Hematopoietic multipotent progenitor cell treated with erythropoietin and hydrocortisone succinate and interleukin-3 and kit ligand, for 15 days (in vitro differentiated cells): Measurements from ENCODE around the gene CDKAL1.

Source experiments
- DNase-seq: peaks from one replicate; pipeline ENCODE4 v3.0.0-alpha.2; 2015; ENCODE audit warnings: low spot score

The CDKAL1 gene

DNA sequence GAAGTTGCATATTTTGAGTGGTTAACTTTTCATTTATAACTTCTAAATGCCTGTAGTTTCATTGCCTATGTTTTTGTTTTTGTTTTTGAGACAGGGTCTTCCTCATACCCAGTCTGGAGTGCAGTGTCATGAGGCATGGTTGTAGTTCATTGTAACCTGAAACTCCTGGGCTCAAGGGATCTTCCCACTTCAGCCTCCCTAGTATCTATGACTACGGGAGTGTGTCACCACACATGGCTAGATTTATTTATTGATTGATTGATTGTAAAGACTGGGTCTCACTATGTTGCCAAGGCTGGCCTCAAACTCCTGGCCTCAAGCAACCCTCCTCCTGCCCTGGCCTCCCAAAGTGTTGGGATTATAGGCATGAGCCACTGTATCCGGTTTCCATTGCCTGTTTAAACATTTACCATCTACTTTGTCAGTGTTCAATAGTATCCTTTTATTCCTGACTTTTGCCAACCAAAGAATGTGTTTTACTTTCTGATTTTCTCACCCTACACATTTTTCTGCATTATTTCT lies 144.6 kb downstream of the CDKAL1 start:
- DNase-seq, result no peak

DNA sequence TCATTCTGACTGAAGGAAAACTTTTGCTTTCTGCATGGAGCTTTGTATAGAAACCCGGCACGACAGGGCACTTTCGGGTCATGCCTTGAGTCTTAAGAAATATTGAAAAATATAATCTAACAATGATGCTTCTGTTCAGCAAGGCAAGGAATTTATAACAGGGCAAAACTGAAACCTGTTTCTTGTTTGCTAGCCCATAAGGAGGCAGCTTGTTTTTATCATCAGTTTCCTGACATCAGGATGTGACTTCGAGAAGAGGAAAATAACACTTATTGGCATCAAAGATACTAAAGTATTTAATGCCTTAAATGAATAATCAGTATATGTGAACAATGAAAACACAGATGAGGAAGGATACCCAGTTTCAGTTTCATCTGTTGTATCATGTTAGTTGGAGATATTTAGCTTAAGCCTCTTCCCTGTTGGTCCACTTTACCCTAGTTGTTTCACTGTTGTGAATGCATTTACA lies 146.5 kb downstream of the CDKAL1 start:
- DNase-seq, result no peak

DNA sequence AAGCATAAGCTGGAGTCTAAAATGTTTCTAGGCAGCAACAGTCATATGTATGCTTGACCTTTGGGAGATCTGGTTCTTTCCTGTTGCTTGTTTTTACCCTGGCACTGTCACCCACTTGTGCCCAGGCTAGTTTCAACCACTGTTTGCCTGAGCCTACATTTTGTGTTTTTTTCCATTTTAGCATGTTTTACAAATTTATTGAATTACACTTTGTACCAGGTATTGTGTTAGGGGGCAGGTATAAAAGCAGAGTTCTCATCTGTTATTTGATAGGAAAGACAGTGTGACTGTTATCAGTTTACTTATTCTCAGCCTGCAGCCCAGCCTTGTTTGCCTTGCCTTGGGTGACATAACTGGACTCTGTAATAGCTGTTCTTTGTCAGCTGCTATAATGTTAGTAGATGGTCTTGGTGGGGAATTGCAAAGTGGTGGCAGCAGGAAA lies 147.0 kb downstream of the CDKAL1 start:
- DNase-seq, result no peak

DNA sequence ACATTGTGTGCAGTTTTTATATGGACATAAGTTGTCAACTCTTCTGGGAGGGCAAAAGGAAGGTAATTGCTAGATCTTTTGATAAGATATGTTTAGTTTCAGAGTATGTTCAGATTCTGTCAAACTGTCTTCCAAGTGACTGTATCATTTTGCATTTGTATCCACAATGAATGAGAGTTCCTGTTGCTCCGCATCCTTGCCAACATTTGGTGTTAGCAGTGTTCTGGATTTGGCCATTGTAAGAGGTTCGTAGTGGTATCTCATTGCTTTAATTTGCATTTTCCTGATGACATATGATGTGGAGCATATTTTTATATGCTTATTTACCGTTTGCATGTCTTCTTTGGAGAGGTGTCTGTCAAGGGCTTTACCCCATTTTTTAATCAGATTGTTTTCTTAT lies 150.2 kb downstream of the CDKAL1 start:
- DNase-seq, result no peak

DNA sequence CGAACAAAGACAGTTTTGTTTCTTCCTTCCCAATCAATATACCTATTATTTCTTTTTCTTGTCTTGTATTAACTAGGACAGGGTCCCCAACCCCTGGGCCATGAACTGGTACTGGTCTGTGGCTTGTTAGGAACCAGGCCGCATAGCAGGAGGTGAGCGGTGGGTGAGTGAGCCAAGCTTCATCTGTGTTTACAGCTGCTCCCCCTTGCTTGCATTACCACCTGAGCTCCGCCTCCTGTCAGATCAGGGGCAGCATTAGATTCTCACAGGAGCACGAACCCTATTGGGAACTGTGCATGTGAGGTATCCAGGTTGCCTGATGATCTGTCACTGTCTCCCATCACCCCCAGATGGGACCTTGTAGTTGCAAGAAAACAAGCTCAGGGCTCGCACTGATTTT lies 151.9 kb downstream of the CDKAL1 start:
- no peak for DNase-seq

DNA sequence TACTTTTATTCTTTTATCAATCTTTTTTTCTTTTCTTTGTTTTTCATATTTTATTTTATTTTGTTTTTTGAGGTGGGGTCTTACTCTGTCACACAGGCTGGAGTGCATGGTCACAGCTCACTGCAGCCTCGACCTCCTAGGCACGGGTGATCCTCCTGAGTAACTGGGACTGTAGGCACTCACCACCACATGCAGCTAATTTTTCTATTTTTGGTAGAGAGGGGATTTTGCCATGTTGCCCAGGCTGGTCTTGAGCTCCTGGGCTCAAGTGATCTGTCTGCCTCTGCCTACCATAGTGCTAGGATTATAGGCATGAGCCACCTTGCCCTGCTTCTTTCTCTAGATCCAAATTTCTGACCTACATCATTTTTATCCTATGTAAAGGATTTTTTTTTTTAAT lies 153.2 kb downstream of the CDKAL1 start:
- no peak for DNase-seq

DNA sequence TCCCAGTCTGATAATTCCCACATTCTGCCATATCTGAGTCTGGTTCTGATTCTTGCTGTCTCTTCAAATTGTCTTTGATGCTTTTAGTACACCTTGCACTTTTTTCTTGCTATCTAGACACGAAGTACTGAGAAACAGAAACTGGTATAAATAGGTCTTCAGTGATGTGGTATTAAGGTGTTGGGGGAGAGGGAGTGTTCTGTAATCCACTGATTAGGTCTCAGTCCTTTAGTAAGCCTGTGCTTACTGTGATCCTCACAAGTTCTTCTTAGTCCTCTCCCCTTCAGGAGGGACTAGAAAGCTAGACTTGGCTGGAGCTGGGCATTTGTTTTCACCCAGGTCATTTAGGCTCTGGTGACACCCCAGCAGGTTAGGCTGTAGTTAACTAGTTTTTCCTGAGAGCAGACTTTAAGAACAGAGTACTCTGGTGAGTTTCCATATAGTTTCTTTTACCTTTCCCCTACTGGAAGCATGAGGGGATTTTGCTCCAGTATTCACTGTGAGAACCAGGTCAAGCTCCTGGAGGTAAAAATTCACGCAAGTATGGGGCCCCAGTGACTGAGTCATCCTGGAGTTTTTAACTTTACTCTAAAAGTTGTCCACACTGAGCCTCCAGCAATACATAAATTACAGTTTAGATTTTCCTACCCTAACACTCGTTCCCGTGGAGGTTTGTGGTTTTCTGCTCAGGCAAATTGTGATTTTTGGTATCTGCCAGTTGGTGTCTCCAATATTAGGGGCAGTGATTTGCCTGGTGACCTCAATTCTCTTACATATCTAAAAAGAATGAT lies 154.6 kb downstream of the CDKAL1 start:
- DNase-seq, result no peak

DNA sequence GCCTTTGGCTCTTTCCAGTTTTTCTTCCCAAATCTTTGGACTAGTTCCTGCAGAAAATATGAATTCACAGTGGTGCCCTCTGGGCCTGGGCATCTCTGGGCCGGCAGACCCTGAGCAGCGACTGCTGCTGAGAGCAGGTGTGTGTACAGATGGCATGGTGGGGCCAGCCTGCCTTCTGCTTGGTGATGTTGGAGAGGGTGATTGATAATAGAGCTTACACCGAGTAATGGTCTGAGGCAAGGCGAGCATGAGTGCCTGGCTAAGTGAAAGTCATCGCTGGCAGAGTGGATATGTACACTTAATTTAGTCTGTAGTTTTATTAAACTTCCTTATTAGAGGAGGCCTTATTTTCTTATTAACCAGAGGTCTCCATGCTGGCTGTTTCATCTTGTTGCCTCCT lies 156.9 kb downstream of the CDKAL1 start:
- no peak for DNase-seq

DNA sequence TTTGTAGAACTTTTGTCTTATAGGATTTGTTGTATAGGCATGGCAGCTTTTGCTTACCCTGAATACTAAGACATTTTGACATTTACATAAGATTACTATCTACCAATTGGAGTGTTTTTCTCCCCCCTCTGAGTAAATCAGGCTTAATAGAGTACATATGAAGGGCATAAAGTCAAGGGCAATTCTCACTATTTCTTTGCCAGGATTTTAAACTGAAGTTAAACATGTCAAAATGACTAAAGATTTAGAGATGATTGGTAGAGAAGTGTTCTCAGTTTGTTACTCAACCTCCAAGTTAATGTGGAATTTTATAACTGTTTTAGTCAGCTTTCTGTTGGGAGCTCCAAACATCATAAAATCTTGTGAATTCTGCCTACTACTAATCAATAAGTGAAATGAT lies 157.8 kb downstream of the CDKAL1 start:
- DNase-seq, result no peak

DNA sequence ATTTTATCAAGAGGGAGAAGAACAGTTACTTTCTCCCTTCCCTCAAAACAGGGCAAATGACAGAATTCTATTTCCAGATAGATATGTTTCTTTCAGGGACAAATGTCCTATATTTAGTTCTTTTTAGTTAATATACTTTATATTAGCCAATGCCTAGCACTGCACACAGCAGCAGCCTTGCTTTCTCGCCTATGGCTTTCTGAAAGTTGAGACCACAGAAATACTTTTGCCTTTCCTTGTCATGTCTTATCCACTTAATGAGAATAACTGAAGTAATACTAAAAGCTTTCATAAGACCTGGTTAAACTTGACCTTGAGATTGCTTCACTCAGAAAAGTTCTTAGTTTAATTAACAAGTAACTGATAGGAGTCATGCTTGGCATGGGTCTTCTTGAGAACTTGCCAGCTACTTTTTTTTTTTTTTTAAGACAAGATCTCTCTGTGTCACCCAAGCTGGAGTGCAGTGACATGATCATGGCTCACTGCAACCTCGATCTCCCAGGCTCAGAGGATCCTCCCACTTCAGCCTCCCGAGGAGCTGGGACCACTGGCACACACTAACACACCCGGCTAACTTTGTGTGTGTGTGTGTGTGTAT lies 159.3 kb downstream of the CDKAL1 start:
- peak; percentile 54 for DNase-seq

DNA sequence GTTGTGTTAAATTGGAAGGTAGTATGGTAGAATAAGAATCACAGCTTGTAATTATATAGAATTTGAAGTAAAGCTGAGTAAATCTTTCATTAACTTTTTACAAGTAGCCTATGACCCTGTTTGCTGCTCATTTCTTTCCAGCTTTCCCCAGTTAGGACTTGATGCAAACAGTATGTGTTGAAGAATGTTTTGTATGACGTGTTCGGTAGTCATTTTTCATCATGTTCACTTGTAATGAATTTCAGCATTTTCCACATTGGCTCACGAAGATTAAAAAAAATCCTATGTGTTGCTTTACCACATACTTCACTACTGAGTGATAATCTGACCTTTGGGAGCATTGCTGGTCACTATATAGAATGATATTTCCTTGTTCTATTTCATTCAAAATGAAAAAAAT lies 162.4 kb downstream of the CDKAL1 start:
- no peak for DNase-seq

DNA sequence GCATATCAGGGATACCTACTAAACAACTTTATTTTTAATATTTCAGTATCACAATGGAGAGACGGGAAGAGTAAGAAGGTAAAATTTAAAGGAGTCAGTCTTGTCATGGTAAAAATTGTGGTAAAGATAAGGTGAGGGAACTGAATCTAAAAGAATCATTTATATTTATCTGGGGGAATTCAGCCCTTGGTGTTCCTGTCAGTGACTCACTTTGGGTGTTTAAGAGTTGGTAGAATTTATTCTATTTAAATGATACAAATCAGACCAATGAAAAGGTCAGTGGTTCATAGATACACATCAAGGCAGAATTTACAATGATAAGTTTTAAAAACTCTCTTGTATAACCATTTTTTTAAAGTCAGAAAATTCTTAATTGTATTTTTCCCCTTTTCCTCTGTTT lies 164.4 kb downstream of the CDKAL1 start:
- DNase-seq, result no peak

DNA sequence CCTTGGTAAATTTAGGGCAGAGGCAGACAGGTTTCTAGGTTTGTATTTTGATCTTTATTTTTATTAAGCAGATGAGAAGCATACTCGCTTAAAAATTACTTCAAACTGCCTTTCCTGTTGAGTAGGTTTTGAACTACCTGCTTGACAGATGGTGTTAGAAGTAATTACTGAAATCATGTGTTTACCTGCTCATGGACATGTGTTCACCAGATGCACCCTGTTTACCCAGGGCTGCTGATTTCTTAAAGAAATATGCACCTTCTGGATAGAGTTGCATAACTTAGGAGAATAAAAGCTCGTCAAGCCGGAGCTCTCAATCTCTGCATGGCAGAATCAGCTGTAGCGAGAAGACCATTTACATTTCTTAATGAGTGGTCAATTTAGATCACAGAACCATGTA lies 165.1 kb downstream of the CDKAL1 start:
- DNase-seq, result no peak

DNA sequence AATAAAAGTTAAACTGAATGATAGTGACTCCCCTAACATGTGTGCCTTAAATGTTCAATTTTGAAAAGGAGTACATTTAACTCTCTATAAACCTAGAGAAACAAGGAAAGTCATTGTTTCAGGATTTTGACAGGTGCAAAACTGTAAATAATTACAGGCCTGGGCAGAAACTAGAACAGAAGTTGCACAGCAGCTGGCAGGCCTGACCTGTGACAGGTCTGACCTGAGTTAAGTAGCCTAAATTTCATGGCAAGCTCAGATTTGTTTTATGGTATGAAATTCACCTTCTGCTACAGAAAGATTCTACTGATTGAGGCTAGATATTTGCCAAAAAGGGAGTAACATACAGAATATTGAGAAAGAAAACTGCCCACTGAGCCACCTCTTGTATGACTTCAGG lies 166.1 kb downstream of the CDKAL1 start:
- DNase-seq, result no peak

DNA sequence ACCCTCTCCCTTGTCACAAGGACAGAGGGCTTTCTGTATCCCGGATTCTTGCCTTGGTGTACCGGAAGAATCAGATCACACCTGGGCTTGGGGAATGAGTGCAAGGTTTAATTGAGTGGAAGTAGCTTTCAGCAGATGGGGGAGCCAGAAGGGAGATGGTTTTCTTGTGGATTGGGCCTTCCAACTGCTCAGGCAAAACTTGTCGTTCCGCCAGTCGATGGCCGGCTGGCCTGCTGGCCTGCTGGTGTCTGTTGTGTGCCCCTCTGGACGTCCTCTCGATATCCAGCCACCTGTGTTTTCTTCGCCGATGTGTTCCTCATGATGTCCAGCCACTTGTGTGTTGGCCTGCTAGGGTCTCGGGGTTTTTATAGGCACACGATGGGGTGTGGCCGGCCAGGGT lies 168.1 kb downstream of the CDKAL1 start:
- no peak for DNase-seq

DNA sequence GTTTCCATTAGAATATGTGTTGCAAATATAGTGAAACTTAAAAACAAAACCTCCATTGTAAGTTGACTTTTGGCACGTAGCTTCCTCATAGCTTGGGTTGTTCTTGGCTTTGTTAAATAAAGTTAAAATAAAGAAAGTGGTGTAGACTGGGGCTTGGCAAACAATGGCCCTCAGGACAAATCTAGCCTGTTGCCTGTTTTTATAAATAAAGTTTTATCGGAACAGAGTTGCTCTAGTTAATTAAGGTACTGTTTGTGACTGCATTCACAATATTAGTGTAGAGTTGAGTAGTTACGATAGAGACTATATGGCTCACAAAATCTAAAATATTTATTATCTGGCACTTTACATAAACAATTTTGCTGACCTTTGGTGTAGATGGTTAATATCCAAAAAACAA lies 168.8 kb downstream of the CDKAL1 start:
- DNase-seq, result no peak

DNA sequence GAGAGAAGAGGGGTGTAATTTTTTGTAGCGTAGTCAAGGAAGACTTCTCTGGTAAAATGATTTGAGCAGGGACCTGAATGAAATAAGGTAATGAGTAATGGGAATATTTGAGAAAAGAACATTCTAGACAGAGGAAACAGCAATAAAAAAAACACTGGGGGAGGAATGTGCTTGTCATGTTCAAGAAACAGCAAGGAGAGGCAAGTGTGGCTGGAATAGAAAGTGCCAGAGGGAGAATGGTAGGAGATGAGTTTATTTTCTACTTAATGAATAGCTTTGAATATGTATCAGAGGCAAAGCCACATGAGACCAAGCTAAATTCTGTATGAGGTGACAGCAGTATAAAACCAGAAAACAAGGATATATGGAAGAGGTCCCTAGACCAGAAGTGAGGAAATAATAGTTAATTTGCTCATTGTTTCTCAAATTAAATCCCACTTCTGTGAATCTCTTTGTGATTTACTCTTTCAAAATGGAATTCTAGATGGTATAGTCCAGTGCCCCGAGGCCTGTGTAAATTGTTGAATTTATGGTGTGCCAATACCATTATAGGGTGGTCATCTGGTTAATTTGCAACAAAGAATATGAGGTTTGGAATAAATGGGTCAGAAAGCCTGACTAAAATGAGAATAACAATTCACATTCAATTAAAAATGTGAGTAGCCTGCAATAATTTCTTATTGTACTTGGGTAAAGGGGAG lies 170.2 kb downstream of the CDKAL1 start:
- DNase-seq, result no peak

DNA sequence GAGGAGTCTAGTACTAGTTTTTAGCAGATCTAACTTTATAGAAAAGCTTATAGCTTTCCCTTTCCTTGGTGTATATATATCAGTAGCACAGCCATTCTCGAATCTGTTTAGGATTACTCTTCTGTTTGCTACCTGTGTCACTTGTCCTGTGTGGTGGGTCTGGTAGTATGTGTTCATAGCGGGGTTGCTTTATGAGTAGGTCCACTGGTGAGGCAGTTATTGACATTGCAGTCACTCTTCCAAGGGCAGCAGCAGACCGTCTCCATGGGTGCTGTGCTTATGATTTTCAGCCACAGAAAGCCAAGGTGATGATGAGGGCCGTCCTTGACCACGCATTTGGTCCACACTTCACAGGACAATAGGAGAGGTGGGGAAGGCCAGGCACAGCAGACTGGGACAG lies 171.5 kb downstream of the CDKAL1 start:
- no peak for DNase-seq

DNA sequence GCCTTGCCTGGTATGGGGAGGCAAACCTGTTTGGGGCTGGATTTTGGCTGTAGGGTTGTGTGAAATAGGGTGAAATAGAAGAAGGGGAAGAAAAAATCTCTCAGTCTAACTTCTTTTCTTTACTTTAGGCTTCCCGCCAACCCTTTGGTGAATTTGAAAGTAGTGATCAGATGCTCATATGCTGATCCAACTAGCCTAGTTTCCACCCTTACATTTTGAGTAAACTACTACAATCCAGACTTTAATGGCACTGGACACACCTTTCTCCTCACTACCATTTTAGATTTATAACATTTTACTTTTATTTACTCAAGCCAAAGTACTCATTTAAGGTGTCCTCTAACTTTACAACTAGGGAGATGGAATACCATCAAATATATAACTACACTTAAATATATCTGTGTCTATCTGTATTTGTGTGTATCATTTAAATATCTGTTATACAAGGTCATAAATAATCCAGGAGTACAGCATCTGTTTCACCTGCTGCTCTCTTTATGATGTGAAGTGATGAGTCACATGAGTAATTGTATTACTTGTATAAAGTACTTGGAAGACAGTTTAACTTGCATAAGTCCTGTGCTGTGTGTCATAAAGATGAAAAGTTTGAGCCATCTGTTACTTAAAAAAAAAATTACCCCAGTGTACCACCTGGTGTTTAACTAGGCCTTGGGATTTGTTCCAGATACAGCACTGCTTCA lies 172.1 kb downstream of the CDKAL1 start:
- DNase-seq, result no peak

DNA sequence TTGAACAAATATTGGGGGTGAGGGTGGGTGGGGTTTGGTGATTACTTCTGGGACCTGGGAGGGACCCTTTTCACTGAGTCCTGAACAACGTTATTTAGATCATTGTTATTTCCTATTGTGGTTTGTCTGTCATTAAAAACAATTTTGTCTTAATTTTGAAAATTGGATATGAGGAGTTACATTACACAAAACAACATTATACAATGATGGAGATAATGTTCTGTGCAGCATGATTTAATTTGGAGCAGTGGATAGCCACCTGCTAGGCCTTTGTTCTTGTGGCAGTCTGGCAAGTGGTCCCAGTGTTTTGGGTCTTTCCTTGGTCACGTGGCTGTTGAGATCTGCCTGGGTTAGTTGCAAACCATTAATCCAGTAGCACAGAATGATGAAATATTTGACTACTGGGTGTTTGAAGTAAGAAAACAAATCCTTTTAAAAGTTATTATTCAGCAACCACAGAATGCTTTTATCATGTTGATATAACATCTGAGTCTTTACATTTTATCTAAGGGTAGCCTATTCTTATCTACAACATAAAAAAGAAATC lies 172.8 kb downstream of the CDKAL1 start:
- DNase-seq, result no peak

DNA sequence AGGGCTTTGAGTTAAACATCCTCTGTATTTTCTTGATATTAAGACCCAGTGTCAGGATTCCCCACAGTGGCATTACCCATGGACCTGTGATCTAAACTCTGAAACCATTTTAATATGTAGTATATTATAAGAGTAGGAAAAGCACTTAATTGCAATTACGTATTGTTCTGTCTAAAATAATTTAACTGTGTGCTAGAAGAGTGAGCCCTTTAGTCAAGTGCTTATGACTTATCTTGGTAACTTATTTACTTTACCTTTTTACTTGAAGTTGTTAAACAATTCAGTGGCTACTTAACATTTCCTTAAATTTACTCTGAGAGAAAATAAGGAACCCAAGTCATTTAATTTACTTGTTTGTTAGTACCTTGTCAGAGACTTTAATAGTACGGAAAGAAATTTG lies 173.6 kb downstream of the CDKAL1 start:
- no peak for DNase-seq
